CD14-positive monocyte (primary cell): ENCODE data around the gene PPP1R1A. TPM values are rescaled to one million over a fixed set of nuclear protein-coding genes. Genes with fewer than 3 reads are reported as not detected.

Experiments
- DNase-seq, 3 donors: peaks; one replicate each; pipeline ENCODE4 v3.0.0-alpha.2; 2011 to 2022
- H2AFZ ChIP-seq: 2 replicates; pipeline ENCODE4 v1.6.0; 2012; ENCODE audit warnings: mild to moderate bottlenecking, low read depth, low read length, inconsistent platforms; ENCODE audit not compliant: insufficient read depth, poor library complexity, severe bottlenecking
- H3K27ac ChIP-seq, 2 donors: 1 replicate in 1 of 2; 2 replicates in 1 of 2; pipeline ENCODE4 v1.5.1; 2012 to 2013; ENCODE audit warnings: low read length in 2 of 2, control low read depth in 1 of 2, inconsistent platforms in 1 of 2, low read depth in 1 of 2, mild to moderate bottlenecking in 1 of 2
- H3K27me3 ChIP-seq, 2 donors: one replicate each; pipeline versions ENCODE4 v1.6.0 to v1.6.1; 2011 to 2013; ENCODE audit warnings: low read length in 2 of 2; ENCODE audit not compliant: control insufficient read depth in 2 of 2, insufficient read depth in 2 of 2
- H3K36me3 ChIP-seq, 2 donors: replicated peaks in 1 of 2; 1 replicate in 1 of 2; 2 replicates in 1 of 2; pipeline versions ENCODE4 v1.5.1 to v1.6.1; 2012 to 2013; ENCODE audit warnings: low read length in 2 of 2, control low read depth in 1 of 2, inconsistent platforms in 1 of 2, mild to moderate bottlenecking in 1 of 2; ENCODE audit not compliant: insufficient read depth in 2 of 2, control insufficient read depth in 1 of 2
- H3K4me1 ChIP-seq, 2 donors: 1 replicate in 1 of 2; 2 replicates in 1 of 2; pipeline versions ENCODE4 v1.5.1 to v1.6.1; 2012 to 2013; ENCODE audit warnings: low read length in 2 of 2, control low read depth in 1 of 2, inconsistent platforms in 1 of 2, mild to moderate bottlenecking in 1 of 2, moderate library complexity in 1 of 2; ENCODE audit not compliant: insufficient read depth in 2 of 2, control insufficient read depth in 1 of 2
- H3K4me2 ChIP-seq: replicated peaks from 2 replicates; pipeline ENCODE3; 2012; ENCODE audit warnings: low read length, moderate library complexity, mild to moderate bottlenecking; ENCODE audit not compliant: poor library complexity, severe bottlenecking; ENCODE audit errors: extremely low read depth
- H3K4me3 ChIP-seq, 3 experiments: fragments of 200-600 bp in 1 of 3; sonication (generic) in 1 of 3; replicated peaks in 1 of 3; 1 replicate in 2 of 3; 2 replicates in 1 of 3; pipeline ENCODE4 v1.5.1; 2011 to 2013; ENCODE audit warnings: low read length in 3 of 3, mild to moderate bottlenecking in 3 of 3, control low read depth in 2 of 3, low read depth in 2 of 3, inconsistent platforms in 1 of 3, moderate library complexity in 1 of 3
- H3K79me2 ChIP-seq: 2 replicates; pipeline ENCODE4 v1.6.0; 2012; ENCODE audit warnings: mild to moderate bottlenecking, control low read depth, inconsistent platforms, low read length, moderate library complexity; ENCODE audit not compliant: insufficient read depth
- H3K9ac ChIP-seq: 2 replicates; pipeline ENCODE4 v1.6.0; 2017; ENCODE audit warnings: low read length, mild to moderate bottlenecking; ENCODE audit not compliant: insufficient read depth, poor library complexity, severe bottlenecking
- H3K9me3 ChIP-seq, 2 donors: replicated peaks in 1 of 2; 1 replicate in 1 of 2; 2 replicates in 1 of 2; pipeline versions ENCODE4 v1.5.1 to v1.6.1; 2012 to 2013; ENCODE audit warnings: low read length in 2 of 2, control low read depth in 1 of 2; ENCODE audit not compliant: control insufficient read depth in 1 of 2, insufficient read depth in 1 of 2
- H4K20me1 ChIP-seq: 2 replicates; pipeline ENCODE4 v1.6.0; 2012; ENCODE audit warnings: mild to moderate bottlenecking, low read length, control low read depth, moderate library complexity; ENCODE audit not compliant: insufficient read depth
- H3K27ac Mint-ChIP-seq, 7 donors: one replicate each; pipeline ENCODE4 v1.8.0; 2020; ENCODE audit warnings: mild to moderate bottlenecking in 7 of 7, mixed read lengths in 7 of 7, moderate library complexity in 6 of 7, inconsistent platforms in 2 of 7
- H3K27me3 Mint-ChIP-seq, 3 donors: one replicate each; pipeline ENCODE4 v1.8.0; 2021 to 2022; ENCODE audit warnings: low read depth in 3 of 3, mild to moderate bottlenecking in 3 of 3, mixed read lengths in 3 of 3, moderate library complexity in 3 of 3, inconsistent platforms in 1 of 3
- H3K36me3 Mint-ChIP-seq, 2 donors: one replicate each; pipeline ENCODE4 v1.8.0; 2020; ENCODE audit warnings: mixed read lengths in 2 of 2, inconsistent platforms in 1 of 2, mild to moderate bottlenecking in 1 of 2
- H3K4me1 Mint-ChIP-seq: one replicate; pipeline ENCODE4 v1.8.0; 2020; ENCODE audit warnings: mild to moderate bottlenecking, mixed read lengths
- H3K4me3 Mint-ChIP-seq, 2 donors: one replicate each; pipeline ENCODE4 v1.8.0; 2020; ENCODE audit warnings: mild to moderate bottlenecking in 2 of 2, mixed read lengths in 2 of 2, moderate library complexity in 1 of 2
- H3K9me3 Mint-ChIP-seq, 7 donors: one replicate each; pipeline ENCODE4 v1.8.0; 2020 to 2022; ENCODE audit warnings: mixed read lengths in 7 of 7, mild to moderate bottlenecking in 6 of 7, moderate library complexity in 6 of 7, inconsistent platforms in 2 of 7
- CTCF ChIP-seq: fragments of 200-600 bp; IDR thresholded peaks from one replicate; pipeline ENCODE4 v1.8.0; 2022; ENCODE audit warnings: antibody characterized with exemption, mild to moderate bottlenecking
- WGBS: methylation state at CpG from one replicate; pipeline ENCODE4 v1.1.5; 2013; ENCODE audit warnings: missing lambda C conversion rate; ENCODE audit not compliant: insufficient coverage; 5-methylcytosine and 5-hydroxymethylcytosine counted together
- intact Hi-C, 2 donors: fragments of 100-400 bp; cut with micrococcal nuclease; formaldehyde crosslinking; loops; one replicate each; pipeline versions ENCODE4 v1.15.0 to v1.15.1; 2023
- polyA plus RNA-seq, 3 donors: library from polyadenylated mRNA; depleted of rRNA in 1 of 3; unstranded in 2 of 3; stranded (reverse) in 1 of 3; fragments of 300-500 nt in 2 of 3; fragments of >200 nt in 1 of 3; fragmentation: Illumina TruSeq in 2 of 3; gene quantifications; 1 replicate in 2 of 3; 2 replicates in 1 of 3; pipeline ENCODE4 v1.2.3, GENCODE V29; 2012 to 2021

Gene PPP1R1A
- polyA plus RNA-seq, 3 donors = not detected

GRCh38 chr12:54603872-54604271, 15.4 kb upstream of the PPP1R1A start:
- H3K4me3 Mint-ChIP-seq = no peak overlapping the region
- TF ChIP-seq CTCF = no peak
- Histone ChIP-seq H3K27ac (no peak overlapping the region), H3K9me3 (no peaks in the 10 kb centered on the region), H3K79me2 (no peaks in the 10 kb centered on the region), H3K4me1 (no peaks in the 10 kb centered on the region), H3K4me3 (no peak overlapping the region), H3K36me3 (no peaks in the 10 kb centered on the region), H2AFZ (no peak overlapping the region), H3K27me3 (peaks cover 0 to 2% of the 10 kb centered on the region in 2 donors), H4K20me1 (no peaks in the 10 kb centered on the region), H3K9ac (no peak overlapping the region), H3K4me2 (no peak overlapping the region)
- H3K27me3 Mint-ChIP-seq = peaks cover 5 to 14% (median 5%) of the 10 kb centered on the region in 3 donors
- no peak overlapping the region for H3K27ac Mint-ChIP-seq
- no peaks in the 10 kb centered on the region for H3K9me3 Mint-ChIP-seq
- no peak for DNase-seq
- no CpG with 5 or more reads among the region's 5 CpGs for WGBS
- H3K4me1 Mint-ChIP-seq = peaks cover 7% of the 10 kb centered on the region
- intact Hi-C loops = no loop called here
- H3K36me3 Mint-ChIP-seq = no peaks in the 10 kb centered on the region

GRCh38 chr12:54603173-54603814, 14.8 kb upstream of the PPP1R1A start:
- TF ChIP-seq CTCF = peak; percentile 91
- Histone ChIP-seq H3K27me3 (no peaks in the 10 kb centered on the region), H3K36me3 (no peaks in the 10 kb centered on the region), H3K4me2 (no peak overlapping the region), H3K9me3 (no peaks in the 10 kb centered on the region), H3K27ac (no peak overlapping the region), H3K4me3 (no peak overlapping the region), H3K4me1 (no peaks in the 10 kb centered on the region), H3K9ac (no peak overlapping the region), H2AFZ (no peak overlapping the region), H4K20me1 (no peaks in the 10 kb centered on the region), H3K79me2 (no peaks in the 10 kb centered on the region)
- intact Hi-C loops = no loop called here
- peak; percentile 51 to 71 (median 69) for DNase-seq
- H3K36me3 Mint-ChIP-seq = no peaks in the 10 kb centered on the region
- WGBS = 0% methylated on average over 4 of the region's 8 CpGs
- H3K27me3 Mint-ChIP-seq = peaks cover 3 to 16% (median 8%) of the 10 kb centered on the region in 3 donors
- H3K4me1 Mint-ChIP-seq = peaks cover 7% of the 10 kb centered on the region
- H3K27ac Mint-ChIP-seq = no peak overlapping the region
- no peak overlapping the region for H3K4me3 Mint-ChIP-seq
- no peaks in the 10 kb centered on the region for H3K9me3 Mint-ChIP-seq
